GM21723 (cell line): Measurements from ENCODE around the gene NPY1R.

Experiments
- ATAC-seq: cut with Tn5 transposase; IDR thresholded peaks from one replicate; pipeline ENCODE4 v1.9.1; 2021; ENCODE audit warnings: mild to moderate bottlenecking, moderate library complexity; ENCODE audit not compliant: unreplicated experiment

The NPY1R gene

DNA sequence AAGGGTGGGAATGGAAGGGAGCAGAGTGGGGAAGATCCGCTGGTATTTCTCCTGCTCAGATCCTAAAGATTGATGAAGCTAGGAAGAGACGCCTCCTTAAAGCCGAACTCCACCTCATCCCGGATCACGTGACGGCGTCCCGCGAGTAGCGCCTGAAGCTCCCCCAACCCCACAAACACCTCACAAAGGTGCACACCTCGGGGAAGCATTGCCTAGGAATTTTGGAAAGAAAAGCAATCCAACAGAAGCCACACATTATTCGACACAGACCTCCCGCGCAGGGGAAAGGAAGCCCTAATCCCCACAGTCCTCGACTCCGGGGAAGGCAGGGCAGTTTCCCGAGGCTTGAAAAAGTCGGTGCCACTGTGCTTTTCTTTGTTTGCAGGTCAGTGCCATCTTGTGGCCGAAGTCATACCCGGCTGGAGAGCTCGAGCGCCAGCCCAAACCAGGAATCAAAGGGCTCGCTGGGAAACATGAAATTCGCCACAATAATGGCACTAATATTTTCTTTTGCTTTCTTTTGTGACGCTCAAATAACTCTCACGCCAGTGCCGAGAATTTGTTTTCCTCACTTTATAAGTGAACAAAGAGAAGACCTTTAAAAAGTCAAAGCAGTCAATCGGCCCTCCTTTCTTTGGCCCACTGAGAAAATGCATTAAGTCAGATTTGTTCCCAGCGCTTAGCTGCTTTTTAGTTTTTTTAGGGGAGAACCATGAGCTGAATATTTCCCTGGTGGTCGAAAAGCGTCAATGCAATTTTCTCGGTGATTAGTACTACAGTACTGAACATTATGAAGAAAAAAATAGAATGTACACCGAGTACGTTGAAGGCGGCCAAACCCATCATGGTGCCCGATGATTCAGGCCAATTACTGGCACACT is at the start of gene NPY1R:
NPY1R (minus strand) TSS at position 71 of the 881 bp plus-strand sequence. CDS start 6,042 bp downstream, outside the sequence.
- ATAC-seq, result peak; percentile 88

DNA sequence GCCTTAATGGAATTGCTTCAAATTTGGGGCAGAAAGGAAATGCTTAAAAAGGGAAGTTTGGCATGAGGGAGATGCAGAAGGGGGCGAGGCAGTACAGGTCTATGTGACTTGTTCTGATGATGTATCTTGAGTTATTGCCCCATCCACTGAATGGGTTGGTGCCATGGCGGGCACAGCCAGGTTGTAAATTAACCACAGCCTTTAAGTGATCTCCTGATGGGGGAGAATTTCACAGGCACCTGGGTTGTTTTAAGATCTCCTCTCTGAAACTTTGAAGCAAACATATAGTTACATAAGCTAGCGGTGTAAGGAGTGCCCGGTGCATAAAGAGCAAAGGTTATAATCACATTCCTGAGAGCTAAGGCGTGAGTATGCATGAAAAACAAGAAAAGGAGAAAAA is 48.3 kb upstream of the NPY1R start:
- no peak for ATAC-seq

DNA sequence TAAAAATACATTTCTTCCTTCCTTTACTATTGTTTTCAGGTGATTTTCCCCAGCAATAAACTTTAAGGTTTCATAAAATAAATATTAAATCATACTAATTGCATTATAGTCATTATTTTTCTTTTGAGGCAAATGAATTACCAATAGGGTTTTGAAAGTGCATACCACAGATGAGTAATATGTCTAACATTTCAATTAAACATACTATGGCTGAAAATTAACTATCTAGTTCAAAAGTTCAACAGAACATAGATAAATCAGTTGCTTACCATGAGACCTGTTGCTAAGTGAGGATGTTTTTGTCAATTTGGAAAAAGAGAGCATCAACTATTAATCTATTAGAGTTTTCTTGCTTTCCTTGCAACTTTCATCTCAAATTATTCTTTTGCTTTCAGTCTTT is 46.3 kb upstream of the NPY1R start:
- ATAC-seq, result no peak

DNA sequence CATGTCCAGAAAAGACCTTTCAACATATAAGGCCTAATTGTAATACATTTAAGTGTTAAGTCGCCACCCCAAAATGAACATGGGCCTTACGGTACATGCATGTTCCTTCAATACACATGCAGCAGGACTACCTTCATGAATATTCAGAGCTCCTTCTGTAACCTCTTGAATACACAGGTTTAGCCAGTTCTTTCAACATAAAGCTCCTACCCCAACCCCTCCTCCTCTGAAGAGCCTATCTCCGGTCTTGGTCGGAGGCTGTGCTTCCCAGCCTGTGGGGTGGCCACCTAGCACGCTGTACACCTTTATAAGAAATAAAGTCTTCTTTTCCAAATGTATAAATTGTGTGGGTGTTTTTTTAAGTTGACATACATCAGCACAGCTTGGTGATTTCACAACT is 39.6 kb upstream of the NPY1R start:
- no peak for ATAC-seq

DNA sequence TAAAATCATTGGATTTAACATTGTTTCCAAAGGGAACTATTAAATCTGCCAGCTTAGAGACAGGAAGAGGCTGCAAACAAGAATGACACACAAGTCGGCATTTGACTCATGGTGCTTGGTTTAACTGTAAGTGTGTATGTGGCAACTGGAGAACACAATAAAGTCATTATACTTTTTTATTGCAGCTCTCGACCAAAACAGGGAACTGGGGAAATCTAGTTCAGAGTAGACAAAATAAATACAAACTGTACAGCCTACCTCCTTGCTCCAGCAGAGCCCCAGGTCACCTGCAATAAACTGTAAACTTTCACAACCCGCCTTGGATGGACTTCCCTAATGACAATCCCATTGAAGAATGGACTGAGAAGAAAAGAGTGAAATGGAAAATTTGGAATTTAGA is 35.3 kb upstream of the NPY1R start:
- no peak for ATAC-seq

DNA sequence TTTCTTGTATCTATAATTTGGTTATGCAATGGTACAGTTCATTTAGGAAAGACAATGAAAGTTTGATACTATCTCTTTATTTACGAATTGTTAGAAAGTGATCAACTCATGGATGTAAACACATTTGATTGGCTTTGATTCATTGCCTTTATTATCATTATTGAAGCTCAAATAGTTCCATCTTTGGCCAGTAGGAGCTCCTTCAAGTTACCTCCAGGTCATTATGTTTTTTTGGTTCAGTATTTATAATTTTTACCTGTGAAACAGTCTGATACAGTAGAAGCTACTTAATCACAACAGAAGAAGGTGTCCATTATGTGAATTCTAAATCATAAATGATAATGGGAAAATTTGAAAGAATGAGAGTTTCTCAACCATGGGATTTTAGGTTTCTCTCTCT is 23.7 kb upstream of the NPY1R start:
- no peak for ATAC-seq

DNA sequence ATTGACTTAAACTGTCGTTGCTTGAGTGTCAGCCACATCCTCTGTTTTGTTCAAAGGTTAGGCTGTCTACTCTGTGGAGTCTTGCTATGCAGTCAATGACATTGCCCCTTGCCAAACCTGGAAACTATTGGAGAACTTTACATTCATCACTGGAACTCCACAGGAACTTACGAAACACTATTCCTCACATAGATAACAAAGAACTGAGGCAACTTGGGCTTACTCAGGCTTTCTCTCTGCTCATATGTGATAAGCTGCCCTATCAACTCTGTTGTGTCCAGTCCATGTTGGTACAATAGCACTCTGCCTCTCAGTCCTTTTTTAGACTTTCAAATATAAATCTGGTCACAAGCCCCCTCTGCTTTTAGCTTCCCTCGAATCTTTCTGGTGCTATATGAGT is 20.7 kb upstream of the NPY1R start:
- ATAC-seq, result no peak

DNA sequence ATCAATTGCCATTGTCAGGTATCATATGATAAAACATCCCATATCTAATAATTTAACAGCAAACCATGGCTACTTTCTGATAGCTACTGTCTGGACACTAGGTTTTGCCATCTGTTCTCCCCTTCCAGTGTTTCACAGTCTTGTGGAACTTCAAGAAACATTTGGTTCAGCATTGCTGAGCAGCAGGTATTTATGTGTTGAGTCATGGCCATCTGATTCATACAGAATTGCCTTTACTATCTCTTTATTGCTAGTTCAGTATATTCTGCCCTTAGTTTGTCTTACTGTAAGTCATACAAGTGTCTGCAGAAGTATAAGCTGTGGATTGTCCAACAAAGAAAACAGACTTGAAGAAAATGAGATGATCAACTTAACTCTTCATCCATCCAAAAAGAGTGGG is 18.3 kb upstream of the NPY1R start:
- no peak for ATAC-seq

DNA sequence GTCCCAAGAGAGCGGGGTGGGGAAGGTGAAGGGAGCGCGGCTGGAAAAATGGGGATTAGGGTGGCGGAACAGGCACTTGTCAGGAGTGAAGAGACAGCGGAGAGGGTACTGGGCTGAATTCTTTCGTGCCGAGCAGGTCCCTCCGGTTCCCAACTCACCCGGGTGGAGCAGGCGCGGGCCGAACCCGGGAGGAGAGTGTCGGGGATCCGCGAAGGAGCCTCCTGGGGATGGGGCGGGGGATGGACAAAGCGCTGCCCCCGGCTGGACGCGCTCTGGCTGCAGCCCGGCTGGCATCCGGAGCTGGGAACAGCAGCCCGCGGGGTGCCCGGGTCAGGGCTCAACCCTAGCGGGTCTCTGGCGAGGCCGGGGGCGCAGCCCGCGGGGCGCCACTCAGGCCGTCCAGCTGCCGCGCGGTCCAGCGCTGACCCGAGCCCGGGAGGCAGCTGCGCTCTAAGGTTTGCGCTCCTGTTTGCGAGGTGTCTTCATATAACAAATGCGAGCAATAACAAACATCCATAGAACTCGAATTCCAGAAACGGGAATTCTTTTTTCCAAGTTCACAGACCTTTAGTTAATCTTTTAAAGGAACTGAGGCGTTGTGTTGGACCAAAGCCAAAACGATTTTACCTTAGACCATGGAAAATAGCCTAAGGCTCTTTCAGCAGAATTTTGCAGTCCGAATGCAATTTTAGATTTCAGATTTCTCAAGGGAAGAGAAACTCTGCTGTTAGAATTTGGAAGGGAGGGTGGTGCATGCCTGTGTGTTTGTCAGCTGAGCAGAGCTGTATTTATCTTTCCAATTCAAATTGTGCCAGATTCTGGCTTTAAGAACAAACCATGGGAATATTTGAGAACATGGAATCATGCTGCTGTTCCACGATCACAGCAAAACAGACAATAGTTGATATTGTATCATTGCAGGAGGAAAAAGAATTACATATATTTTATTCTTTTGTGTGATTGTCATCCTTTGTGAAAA is 12.0 kb upstream of the NPY1R start:
- no peak for ATAC-seq

DNA sequence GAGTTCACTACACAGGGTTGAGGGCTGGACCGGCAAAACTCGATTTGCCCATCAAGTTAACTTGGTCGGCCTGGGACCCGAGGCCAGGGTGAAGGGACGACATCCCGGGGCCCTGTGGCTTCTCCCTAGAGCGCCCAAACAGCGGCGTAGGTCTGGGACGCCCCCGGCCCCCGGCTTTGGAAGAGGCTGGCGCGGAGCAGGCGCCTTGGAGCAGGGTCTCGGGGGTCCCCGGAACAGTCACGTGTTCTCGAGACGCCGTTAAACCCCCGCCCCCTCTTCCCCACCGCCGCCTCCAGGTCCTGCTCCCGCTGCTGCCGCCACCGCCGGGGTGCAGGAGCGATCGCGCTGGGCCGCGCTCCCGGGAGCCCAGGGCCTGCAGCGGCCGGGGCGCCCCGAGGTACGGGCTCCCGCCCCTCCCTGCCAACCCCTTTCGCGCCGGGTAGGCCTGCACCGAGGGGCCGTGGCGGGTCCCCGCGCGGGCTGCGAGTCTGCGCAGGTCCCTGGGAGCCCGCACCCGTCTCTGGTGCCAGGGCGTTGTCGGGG is 11.3 kb upstream of the NPY1R start, which contains the start of gene NPY5R:
NPY5R (plus strand) TSS at position 289 of the 543 bp plus-strand sequence. CDS start 6,382 bp downstream, outside the sequence.
- no peak for ATAC-seq

DNA sequence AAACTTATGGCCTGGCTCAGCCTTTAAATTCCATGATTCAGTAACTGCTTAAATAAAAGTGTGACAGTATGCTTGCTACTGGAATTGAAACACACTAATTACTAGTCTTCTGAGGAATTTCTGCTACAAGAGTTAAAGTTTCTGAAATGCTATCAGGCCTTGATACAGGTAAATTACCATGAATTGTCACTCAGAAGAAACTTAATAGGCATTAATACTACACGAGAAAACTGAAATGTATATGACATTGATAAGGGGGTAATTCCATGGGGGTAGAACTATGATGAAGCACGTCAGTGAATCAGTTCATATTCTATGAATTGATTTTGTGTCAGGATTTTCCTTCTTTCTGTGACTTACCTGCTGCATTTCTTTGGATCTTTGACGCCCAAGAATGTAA is 3.0 kb upstream of the NPY1R start:
- ATAC-seq, result no peak

DNA sequence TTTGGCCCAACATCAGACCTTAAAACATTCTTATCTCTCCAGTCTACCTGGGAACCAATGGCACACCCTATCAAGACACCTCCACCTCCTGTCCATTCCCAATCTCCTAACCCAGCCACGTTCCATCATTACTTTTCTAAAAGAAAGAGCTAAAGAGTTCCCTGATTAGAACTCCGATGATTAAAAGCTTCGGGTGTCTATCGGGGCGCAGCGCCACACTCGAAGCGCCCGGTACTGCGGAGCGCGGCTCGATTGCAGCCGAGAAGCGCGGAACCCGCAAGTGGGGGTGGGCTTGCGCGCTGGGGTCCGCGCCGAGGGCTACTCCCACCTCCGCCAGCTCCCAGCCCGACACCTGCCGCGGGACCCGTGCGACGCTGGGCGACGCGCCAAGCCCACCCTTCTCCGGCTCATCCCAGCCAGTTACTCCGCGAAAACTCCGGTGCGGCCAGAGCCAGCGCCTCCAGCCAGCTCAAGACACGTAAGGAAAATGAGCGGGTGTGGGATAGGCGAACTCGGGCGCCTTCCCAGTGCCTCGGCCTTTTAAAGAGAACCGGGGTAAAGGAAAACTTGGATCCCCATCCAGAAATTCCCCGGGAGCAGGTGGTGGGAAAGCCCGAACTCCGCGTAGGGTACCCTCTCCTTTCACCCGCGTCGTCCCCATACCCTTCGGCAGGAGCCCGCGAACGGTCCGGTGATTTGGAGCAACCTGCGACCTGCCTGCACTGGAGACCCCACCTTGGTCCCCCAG is 593 bp downstream of the NPY1R start:
- peak; percentile 35 for ATAC-seq

DNA sequence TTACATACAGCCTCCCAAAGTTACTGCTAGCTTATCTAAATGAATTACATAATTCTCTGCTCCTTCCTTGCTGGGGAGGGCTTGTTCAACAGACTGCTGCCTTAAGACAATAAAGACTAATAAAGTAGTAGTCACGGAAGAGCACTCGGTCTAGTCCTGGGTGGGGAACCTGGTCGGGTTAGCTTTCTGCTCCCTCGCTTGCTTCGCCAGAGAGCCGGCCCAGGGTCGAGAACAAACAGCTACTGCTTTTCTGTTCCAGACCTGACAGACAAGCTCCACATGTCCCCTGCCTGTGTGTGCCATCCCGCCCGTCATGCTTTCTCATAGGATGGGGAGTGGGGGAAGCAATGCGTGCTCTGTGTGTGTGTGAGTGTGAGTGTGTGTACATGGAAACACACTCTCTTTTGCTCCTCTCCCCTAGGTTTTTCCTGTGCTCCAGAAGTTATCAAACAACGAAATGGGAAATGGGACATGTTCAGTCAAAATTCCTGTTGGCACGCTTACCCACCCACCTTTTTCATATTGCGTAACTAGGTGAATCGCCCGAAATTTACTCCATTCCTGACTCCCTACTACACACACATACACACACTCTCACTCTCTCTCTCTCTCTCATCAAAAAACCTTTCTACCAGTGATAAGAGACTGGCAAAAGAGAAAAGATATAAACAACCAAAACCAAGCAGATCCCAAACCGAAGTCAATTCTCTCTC is 1.3 kb downstream of the NPY1R start:
- ATAC-seq, result no peak

DNA sequence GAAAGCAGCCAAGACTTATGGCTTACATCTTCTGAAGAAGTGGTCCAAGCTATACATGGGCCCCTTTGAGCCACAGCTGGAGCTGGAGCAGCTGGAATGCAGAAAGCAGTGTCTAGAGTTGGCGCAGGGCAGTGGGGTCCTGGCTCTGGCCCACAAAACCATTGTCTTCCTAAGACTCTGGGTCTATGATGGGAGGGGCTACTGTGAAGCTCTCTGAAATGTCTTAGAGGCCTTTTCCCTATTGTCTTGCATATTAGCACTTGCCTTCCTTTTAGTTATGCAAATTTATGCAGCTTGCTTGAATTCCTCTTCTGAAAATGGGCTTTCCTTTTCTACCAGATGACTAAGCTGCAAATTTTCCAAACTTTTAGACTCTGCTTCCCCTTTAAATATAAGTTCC is 15.3 kb downstream of the NPY1R start:
- ATAC-seq, result no peak

DNA sequence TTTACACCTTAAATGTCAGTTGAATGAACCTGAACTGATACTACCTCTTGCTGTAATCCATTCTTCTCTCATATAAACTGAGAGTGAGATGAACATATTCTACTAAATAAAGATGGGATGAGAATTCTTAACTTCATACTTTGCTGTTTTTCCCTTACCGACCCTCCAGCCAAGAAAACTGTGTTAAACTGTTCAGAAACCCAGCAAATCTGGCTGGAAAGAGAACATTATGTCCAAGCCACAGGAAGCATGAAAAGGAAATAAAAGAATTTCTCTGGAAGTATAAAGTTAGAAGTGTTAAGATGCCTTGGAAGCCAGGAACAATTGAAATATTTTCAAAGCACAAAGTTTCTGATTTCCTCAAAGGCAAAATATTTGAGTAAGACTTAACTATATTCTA is 22.9 kb downstream of the NPY1R start:
- no peak for ATAC-seq

DNA sequence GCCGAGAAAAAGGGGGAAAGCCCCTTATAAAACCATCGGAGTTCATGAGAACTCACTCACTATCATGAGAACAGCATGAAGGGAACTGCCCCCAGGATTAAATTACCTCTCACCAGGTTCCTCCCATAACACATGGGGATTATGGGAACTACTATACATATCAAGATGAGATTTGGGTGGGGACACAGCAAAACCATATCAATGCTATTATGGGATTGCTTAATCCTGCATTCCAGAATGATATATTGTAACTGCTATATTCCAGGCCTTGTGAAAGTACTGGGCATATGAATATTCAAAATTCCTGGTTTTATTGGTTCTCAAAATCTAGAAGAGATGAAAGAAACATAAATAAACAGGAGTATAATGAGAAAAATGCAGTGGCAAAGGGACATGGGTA is 29.3 kb downstream of the NPY1R start:
- no peak for ATAC-seq

DNA sequence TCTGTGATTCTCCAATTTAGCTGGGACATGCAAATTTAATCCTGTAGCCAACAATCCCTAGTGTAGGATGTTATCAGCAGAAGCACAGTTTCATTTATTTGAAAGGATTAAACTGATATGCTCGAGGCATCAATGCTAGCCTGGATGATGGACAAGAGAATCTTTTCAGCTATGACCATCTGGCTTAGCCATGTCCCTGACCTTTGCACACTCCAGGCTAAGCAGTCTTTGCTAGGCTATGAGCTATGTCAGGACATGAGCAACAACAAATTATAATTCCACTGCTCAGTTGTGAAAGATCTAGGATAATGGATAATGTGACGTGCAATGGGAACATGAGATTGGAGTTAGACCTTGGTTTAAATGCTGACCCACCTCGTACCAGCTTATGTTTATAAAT is 32.0 kb downstream of the NPY1R start:
- ATAC-seq, result no peak

DNA sequence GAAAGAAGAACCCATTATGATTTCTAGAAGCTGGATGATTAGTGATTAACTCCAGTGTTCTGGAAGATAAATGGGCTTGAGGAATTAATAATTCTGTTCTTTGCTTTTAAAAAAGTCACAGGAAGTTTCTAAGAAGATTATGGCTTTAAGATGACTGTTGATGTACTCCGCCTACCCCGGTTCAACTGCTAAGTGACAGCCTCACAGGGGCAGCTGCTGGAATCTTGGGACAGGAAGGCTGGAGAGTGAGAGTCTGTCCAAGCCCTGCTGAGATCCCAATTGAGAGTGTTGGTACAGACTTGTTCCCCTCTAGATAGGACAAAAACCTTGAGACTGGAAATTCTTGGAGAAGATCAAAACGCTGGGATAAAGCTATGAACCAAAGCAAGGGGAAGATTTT is 37.3 kb downstream of the NPY1R start:
- ATAC-seq, result no peak

DNA sequence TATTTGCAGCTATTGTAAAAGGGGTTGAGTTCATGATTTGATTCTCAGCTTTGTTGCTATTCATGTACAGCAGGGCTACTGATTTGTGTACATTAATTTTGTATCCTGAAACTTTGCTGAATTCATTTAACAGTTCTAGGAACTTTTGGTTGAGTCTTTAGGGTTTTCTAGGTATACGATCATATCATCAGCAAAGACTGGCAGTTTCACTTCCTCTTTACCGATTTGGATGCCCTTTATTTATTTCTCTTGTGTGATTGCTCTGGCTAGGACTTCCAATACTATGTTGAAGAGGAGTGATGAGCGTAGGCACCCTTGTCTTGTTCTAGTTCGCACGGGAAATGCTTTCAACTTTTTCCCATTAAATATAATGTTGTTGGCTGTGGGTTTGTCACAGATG is 48.1 kb downstream of the NPY1R start:
- ATAC-seq, result no peak
